Kidney (tissue), 14 donors: Measurements from ENCODE around the gene ADARB1. TPM values are rescaled to one million over a fixed set of nuclear protein-coding genes. Genes with fewer than 3 reads are reported as not detected.
A peak's percentile ranks its signal among the peaks of the same experiment; 100 is the strongest.

ENCODE experiments used
- DNase-seq, 5 donors: peaks; one replicate each; pipeline ENCODE4 v3.0.0-alpha.2; 2013 to 2020
- FAIRE-seq: peaks from 2 replicates; lab custom pipeline; 2012; peaks lifted over from hg19 to GRCh38; lab: Jason Lieb, UNC
- H3K27ac ChIP-seq, 2 donors: one replicate each; pipeline ENCODE4 v1.7.0; 2013; ENCODE audit warnings: low read depth in 2 of 2, low read length in 2 of 2, inconsistent platforms in 1 of 2
- H3K27me3 ChIP-seq: one replicate; pipeline ENCODE4 v1.7.1; 2013; ENCODE audit warnings: low read length, inconsistent platforms; ENCODE audit not compliant: control insufficient read depth, insufficient read depth
- H3K36me3 ChIP-seq, 3 donors: one replicate each; pipeline versions ENCODE4 v1.7.0 to v1.7.1; 2013; ENCODE audit warnings: low read length in 3 of 3, control low read depth in 1 of 3, inconsistent platforms in 1 of 3; ENCODE audit not compliant: insufficient read depth in 3 of 3, control insufficient read depth in 2 of 3
- H3K4me1 ChIP-seq, 3 donors: one replicate each; pipeline versions ENCODE4 v1.7.0 to v1.7.1; 2013; ENCODE audit warnings: low read length in 3 of 3, inconsistent platforms in 1 of 3, low read depth in 1 of 3; ENCODE audit not compliant: control insufficient read depth in 2 of 3, insufficient read depth in 2 of 3
- H3K4me3 ChIP-seq, 3 donors: one replicate each; pipeline versions ENCODE4 v1.7.0 to v1.8.1; 2013; ENCODE audit warnings: low read length in 3 of 3, control low read depth in 1 of 3, inconsistent platforms in 1 of 3
- H3K9ac ChIP-seq, 3 donors: one replicate each; pipeline versions ENCODE4 v1.7.0 to v1.7.1; 2013; ENCODE audit warnings: low read length in 3 of 3, control low read depth in 1 of 3, inconsistent platforms in 1 of 3
- H3K9me3 ChIP-seq, 3 donors: one replicate each; pipeline versions ENCODE4 v1.7.0 to v1.7.1; 2013; ENCODE audit warnings: low read length in 3 of 3, control low read depth in 1 of 3, inconsistent platforms in 1 of 3; ENCODE audit not compliant: control insufficient read depth in 2 of 3, insufficient read depth in 1 of 3
- CTCF ChIP-seq: IDR thresholded peaks from 3 replicates; pipeline ENCODE4 v1.5.1; 2012; ENCODE audit warnings: mild to moderate bottlenecking, moderate library complexity, borderline replicate concordance; ENCODE audit not compliant: insufficient read depth; ENCODE audit errors: extremely low read depth
- intact Hi-C: fragments of 100-400 bp; cut with DNase I; formaldehyde crosslinking; loops from one replicate; pipeline ENCODE4 v1.11.1; 2022
- polyA plus RNA-seq: library from polyadenylated mRNA; stranded (reverse); fragments of 350-450 nt; fragmentation: Illumina TruSeq; extraction: RNeasy Lipid Tissue Mini Kit (QIAGEN cat#74804); gene quantifications from one replicate; pipeline ENCODE4 v1.2.3, GENCODE V29; 2014; ENCODE audit warnings: low read depth, low replicate concordance; ENCODE audit not compliant: insufficient read depth
- total RNA-seq: library from RNA; stranded (reverse); fragmentation: NEBNext Ultra II Directional; extraction: Animal tissue kit (Norgen Biotek cat#: 25700); gene quantifications from one replicate; pipeline ENCODE4 v1.2.1, GENCODE V29; 2021
- donor health status: control.
- donor health status: control.
- donor health status: control.
- donor health status: control.
- donor health status: control.
- donor health status: DM: yes; HTN: yes; CAD: no.
- donor health status: Normal renal cell carcinoma (clear cell type).

Gene ADARB1
- total and polyA plus RNA-seq, 2 donors from 2014 or later: 6.7 to 34.9 TPM

DNA sequence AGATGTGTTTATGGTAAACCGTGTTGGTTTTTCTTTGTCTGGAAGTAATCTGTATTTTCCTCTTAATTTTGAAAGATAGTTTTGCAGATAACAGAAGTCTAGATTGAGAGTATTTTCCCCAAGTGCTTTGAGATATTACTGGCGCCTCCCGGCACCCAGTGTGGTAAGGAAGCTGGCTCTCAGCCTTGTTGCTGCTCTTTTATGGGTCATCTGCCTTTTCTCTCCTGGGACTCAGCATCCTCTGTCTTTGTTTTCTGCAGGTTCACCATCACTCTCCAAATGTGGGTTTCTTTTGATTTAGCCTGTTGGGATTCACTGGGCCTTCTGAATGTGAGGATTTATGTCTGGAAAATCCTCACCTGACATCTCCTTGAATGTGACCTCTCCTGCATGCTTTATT lies 175.9 kb downstream of the ADARB1 start:
- DNase-seq: no peak
- Histone ChIP-seq H3K27ac (no peak overlapping the region), H3K36me3 (no peaks in the 10 kb centered on the region), H3K4me1 (no peaks in the 10 kb centered on the region), H3K9me3 (no peaks in the 10 kb centered on the region), H3K9ac (no peak overlapping the region), H3K4me3 (no peak overlapping the region), H3K27me3 (no peaks in the 10 kb centered on the region)
- FAIRE-seq: no peak
- intact Hi-C loops: no loop called here
- no peak for TF ChIP-seq CTCF

- no peaks in the 10 kb centered on the region for H3K9me3 ChIP-seq
- H3K4me1 ChIP-seq: no peaks in the 10 kb centered on the region
- FAIRE-seq (no peak), DNase-seq (peak in 1 of 5 donors; percentile 29)
- intact Hi-C loops: no loop called here
- H3K9ac ChIP-seq: no peak overlapping the region
- no peaks in the 10 kb centered on the region for H3K27me3 ChIP-seq
- H3K27ac ChIP-seq: no peak overlapping the region
- no peak overlapping the region for H3K4me3 ChIP-seq
- no peak for TF ChIP-seq CTCF
- H3K36me3 ChIP-seq: no peaks in the 10 kb centered on the region
Measured at GRCh38 chr21:45250914-45251634, 176.7 kb downstream of the ADARB1 start.

DNA sequence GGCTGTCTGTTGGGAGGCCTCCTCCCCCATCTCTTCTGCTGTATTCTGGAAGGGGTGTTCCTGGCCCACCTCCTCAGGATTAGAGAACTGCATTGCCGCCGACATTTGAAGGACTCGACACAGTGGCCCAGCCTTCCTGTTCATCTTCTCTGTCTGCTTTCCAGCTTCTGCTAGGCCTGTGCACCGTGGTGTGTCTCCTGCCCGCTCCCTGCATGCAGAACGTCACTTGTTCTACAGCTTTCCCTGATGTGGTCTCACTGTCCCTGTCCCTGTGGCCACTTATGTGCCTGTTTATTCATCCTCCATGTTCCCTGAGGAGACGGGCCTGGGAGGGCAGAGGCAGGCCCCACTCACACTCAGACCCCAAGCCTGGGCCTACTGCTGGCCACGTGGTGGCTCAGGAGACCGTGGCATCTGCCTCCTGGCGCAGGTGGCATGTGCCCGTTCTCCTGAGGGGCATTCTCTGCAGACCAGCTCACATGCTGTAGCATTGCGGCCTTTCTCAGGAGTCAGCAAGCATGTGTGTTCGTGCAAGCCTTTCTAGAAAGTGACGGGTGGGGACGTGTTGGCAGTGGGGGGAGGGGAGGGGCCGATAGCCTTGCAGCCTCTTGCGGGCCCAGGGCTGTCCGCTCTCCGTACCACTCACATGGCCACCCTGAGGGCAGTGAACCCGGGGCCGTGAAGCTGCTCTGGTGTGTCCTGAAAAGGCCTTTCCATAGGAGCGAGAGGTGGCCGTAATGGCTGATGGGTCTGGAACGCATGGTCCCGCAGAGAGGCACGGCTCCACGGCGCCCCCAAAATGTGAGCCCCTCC lies 177.5 kb downstream of the ADARB1 start:
- no peak overlapping the region for H3K4me3 ChIP-seq
- H3K27me3 ChIP-seq: no peaks in the 10 kb centered on the region
- no peaks in the 10 kb centered on the region for H3K4me1 ChIP-seq
- no peak for FAIRE-seq
- intact Hi-C loops: no loop called here
- no peaks in the 10 kb centered on the region for H3K36me3 ChIP-seq
- no peak for DNase-seq
- H3K9ac ChIP-seq: no peak overlapping the region
- no peak for TF ChIP-seq CTCF
- H3K27ac ChIP-seq: no peak overlapping the region
- no peaks in the 10 kb centered on the region for H3K9me3 ChIP-seq
